ENCODE data around the gene VIPR2. TPM values are rescaled to one million over a fixed set of nuclear protein-coding genes. Genes with fewer than 3 reads are reported as not detected.

The VIPR2 gene
- total RNA-seq, 4 donors from 2014 or later: 0.38 to 2.4 (median 0.56) TPM

DNA sequence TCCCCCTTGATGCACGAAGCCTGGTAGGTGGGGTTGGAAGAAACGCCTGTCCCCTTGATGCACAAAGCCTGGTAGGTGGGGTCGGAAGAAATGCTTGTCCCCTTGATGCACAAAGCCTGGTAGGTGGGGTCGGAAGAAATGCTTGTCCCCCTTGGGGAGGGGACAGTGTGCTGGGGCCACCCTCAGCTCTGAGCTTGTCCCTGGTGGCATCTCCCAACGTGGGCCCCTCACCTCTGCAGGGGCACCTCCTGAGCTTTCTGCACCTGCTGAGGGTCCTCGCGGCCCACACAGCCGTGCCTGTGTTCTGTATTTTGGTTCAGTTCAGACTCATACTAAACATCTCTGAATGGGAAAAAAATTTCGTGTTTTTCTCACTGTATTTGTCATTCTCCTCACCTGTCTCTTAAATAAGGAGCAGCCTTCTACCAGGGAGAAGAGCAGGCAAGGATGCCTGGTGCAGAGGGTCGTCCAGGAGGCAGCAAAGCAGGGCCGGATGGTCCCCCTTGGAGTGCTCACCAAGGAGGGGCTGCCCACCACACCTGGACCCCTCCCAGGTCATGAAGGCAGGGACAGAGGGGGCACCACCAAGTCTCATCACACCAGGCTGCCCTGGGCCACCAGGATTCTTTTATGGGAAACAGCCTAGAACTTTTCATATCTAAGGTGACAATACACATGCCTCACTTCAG is 24.7 kb downstream of the VIPR2 start:
- TF ChIP-seq, protein P1, sequence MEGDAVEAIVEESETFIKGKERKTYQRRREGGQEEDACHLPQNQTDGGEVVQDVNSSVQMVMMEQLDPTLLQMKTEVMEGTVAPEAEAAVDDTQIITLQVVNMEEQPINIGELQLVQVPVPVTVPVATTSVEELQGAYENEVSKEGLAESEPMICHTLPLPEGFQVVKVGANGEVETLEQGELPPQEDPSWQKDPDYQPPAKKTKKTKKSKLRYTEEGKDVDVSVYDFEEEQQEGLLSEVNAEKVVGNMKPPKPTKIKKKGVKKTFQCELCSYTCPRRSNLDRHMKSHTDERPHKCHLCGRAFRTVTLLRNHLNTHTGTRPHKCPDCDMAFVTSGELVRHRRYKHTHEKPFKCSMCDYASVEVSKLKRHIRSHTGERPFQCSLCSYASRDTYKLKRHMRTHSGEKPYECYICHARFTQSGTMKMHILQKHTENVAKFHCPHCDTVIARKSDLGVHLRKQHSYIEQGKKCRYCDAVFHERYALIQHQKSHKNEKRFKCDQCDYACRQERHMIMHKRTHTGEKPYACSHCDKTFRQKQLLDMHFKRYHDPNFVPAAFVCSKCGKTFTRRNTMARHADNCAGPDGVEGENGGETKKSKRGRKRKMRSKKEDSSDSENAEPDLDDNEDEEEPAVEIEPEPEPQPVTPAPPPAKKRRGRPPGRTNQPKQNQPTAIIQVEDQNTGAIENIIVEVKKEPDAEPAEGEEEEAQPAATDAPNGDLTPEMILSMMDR (IDR thresholded peaks at IDR 0.05; ENCODE audit: low read depth): no peak

DNA sequence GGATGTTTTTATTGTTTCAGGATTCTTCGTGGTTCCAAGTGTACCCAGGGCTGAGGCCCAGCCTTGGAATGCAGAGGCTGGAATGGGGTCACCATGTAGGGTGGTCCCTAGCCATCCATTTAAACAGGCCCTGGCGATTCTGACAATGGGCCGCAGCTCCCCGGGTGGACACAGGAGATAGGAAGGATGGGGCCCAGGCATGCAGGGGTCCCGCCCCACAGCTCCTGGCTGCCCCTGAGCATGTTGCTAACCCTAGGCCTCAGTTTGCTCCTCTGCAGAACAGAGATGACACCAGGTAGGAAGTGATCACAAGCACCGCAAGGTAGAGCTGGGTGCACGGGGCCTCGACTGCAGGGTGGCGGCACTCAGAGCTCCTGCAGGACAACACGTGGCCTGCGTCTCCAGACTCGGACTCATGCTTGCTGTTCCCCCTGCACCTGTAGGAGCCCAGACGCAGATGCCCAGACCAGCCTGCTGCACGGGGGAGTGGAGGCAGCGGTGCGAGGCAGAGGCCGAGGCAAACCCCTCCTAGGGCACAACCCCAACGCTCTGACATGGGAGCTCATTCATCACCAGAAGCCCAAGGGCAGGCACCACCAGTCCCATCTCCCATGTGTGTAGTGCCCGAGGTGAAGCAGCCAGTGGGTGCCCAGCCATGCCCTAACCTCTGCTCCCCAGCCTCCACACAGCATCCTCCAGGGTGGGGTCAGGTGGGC is 25.5 kb downstream of the VIPR2 start:
- TF ChIP-seq, protein P1 (IDR thresholded peaks at IDR 0.05; ENCODE audit: low read depth): no peak

DNA sequence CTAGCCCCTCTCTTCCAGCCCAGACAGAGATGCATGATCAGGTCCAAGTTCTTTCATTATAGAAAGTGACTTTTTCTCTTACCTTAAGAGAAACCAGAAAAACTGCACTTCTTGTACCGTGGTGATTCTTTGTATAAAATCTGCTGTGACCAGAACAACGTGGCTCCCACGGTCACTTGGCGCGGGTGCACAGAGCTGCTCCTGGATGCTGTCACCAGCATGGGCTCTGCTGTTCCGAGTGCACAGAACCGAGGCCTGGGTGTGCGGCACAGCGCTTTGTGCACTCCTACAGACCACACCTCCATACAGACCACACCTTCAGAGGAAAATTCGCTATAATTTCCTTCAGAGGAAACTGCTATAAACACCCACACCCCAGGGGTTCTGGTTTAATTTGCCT is 26.0 kb downstream of the VIPR2 start:
- TF ChIP-seq, protein P1 (IDR thresholded peaks at IDR 0.05; ENCODE audit: low read depth): no peak

DNA sequence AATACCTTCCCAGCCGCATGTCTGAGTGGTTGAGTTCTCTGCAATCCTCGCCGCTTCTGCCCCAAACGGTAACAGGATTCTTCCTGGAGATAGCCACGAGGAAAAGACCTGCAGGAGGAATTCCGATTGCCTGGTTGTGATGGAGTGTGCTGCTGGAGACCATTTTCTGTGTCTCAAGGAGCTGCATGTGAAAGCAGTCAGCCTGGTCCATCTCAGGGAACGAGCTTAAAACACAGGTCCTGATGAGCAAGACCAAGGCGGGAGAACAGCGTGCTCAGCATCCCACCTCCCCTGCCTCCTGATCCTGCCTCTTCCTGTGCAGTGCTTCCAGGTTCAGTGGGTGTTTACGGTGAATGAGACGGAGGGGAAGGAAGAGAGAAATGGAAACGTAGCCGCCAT is 26.5 kb downstream of the VIPR2 start:
- TF ChIP-seq, protein P1 (IDR thresholded peaks at IDR 0.05; ENCODE audit: low read depth): no peak

DNA sequence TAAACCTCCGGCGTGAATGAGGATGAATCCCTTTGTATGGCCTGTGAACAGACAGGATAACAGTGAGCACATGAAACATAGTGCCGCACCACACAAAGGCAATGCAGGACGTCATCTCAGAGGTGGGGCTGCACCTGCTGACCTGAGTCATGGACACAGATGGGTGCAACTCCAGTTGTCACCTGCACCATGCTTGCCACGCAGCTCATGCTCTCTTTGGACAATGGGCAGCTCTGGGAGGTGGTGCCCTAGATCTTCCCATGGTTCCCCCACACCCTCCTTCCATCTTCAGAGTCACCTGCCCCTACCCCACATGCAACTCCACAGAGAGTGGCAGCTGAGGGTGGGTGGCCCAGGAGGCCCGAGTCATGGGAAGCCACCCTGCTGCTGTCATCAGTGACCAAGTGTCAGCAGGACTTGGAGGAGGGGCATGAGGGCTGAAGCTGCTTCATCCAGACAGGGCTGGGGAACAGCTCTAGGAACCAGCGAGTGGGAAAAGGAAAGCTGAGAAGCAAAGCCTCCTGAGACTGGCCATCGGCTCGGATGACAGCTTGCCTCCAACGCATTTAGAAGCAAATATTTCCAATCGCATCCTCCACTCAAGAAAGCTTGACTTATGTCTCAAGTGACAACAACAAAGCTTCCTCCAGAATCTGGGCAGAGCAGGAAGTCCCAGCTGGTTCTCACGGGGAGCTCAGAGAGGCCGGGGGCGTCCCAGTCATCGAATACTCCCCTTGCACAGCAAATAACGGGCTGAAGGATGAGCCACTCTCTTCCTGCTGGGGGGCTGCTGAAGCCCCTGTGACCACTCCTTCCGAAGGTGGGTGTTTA is 27.1 kb downstream of the VIPR2 start:
- TF ChIP-seq, protein P1 (IDR thresholded peaks at IDR 0.05; ENCODE audit: low read depth): no peak

DNA sequence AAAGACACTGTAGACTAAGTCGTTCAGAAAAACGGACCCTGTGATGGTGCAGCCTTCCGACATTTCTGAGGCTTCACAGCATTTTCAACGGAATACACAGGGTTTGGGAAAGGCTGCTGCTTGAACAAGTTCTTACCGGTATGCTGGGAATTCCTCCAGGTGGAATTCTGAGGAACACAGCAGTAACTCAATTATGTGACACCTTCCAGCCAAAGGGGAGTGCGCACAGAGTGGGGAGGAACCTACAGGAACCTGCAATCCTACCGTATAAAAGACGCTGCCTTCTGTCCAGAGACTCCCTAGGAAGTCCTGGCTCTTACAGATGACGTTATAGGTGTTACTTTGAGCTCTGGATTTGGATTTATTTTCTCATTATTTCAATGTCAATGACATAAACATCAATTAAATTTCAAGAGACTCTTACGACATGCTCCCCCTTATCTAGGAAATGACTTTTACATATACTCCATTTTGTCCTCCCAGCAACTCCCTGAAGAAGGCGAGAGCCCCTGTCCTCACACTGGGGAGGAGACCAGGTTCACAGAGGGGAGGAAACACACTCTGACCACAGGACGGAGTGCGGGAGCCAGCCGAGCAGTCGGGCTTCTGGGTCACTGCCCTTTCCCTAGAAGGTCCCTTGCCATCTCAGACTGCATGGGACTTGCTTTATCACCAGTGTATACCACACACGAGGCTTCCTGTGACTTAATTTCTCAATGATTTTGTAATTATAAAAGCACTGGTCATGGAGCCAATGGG is 27.9 kb downstream of the VIPR2 start:
- TF ChIP-seq, protein P1 (IDR thresholded peaks at IDR 0.05; ENCODE audit: low read depth): no peak

All from subcutaneous adipose tissue (tissue), 4 donors.